ENCODE results near the gene TIAM1.

TIAM1 gene

GRCh38 chr21:31258073-31258472 is 86.0 kb downstream of the TIAM1 start:
- intact Hi-C loops (cut with micrococcal nuclease) = no loop called here
- peaks cover 32% of the 10 kb centered on the region for H3K4me1 Mint-ChIP-seq (ENCODE audit: low read depth)
- no peaks in the 10 kb centered on the region for H3K27me3 Mint-ChIP-seq
- no peaks in the 10 kb centered on the region for H3K9me3 Mint-ChIP-seq
- peaks cover 80% of the 10 kb centered on the region for H3K36me3 Mint-ChIP-seq (ENCODE audit: low read depth)
- H3K4me3 Mint-ChIP-seq = no peak overlapping the region
- H3K27ac Mint-ChIP-seq = no peak overlapping the region

- Mint-ChIP-seq H3K27ac (no peak overlapping the region), H3K36me3 (ENCODE audit: low read depth) (peaks cover 74% of the 10 kb centered on the region), H3K4me3 (no peak overlapping the region), H3K4me1 (ENCODE audit: low read depth) (peaks cover 30% of the 10 kb centered on the region), H3K27me3 (no peaks in the 10 kb centered on the region), H3K9me3 (no peaks in the 10 kb centered on the region)
- intact Hi-C loops (cut with micrococcal nuclease) = no loop called here
Observed at GRCh38 chr21:31257265-31257664, 86.8 kb downstream of the TIAM1 start.

GRCh38 chr21:31255896-31256295 is 88.2 kb downstream of the TIAM1 start:
- intact Hi-C loops (cut with micrococcal nuclease) = no loop called here
- Mint-ChIP-seq H3K4me1 (ENCODE audit: low read depth) (peaks cover 24% of the 10 kb centered on the region), H3K36me3 (ENCODE audit: low read depth) (peaks cover 75% of the 10 kb centered on the region)

GRCh38 chr21:31255036-31255435 is 89.0 kb downstream of the TIAM1 start:
- peaks cover 78% of the 10 kb centered on the region for H3K36me3 Mint-ChIP-seq (ENCODE audit: low read depth)
- peaks cover 24% of the 10 kb centered on the region for H3K4me1 Mint-ChIP-seq (ENCODE audit: low read depth)
- intact Hi-C loops (cut with micrococcal nuclease) = no loop called here
- H3K27me3 Mint-ChIP-seq = no peaks in the 10 kb centered on the region
- H3K27ac Mint-ChIP-seq = no peak overlapping the region
- no peaks in the 10 kb centered on the region for H3K9me3 Mint-ChIP-seq
- H3K4me3 Mint-ChIP-seq = no peak overlapping the region

More at GRCh38 chr21:31255896-31256295, 88.2 kb downstream of the TIAM1 start:
- H3K9me3 Mint-ChIP-seq = no peaks in the 10 kb centered on the region
- no peaks in the 10 kb centered on the region for H3K27me3 Mint-ChIP-seq
- no peak overlapping the region for H3K27ac Mint-ChIP-seq
- no peak overlapping the region for H3K4me3 Mint-ChIP-seq

GRCh38 chr21:31254131-31254530 is 89.9 kb downstream of the TIAM1 start:
- no peak overlapping the region for H3K27ac Mint-ChIP-seq
- H3K4me3 Mint-ChIP-seq = no peak overlapping the region
- H3K9me3 Mint-ChIP-seq = no peaks in the 10 kb centered on the region
- H3K4me1 Mint-ChIP-seq (ENCODE audit: low read depth) = peaks cover 24% of the 10 kb centered on the region
- no peaks in the 10 kb centered on the region for H3K27me3 Mint-ChIP-seq
- H3K36me3 Mint-ChIP-seq (ENCODE audit: low read depth) = peaks cover 78% of the 10 kb centered on the region
- intact Hi-C loops (cut with micrococcal nuclease) = no loop called here

- intact Hi-C loops (cut with micrococcal nuclease) = no loop called here
- Mint-ChIP-seq H3K36me3 (ENCODE audit: low read depth) (peaks cover 79% of the 10 kb centered on the region), H3K27ac (no peak overlapping the region), H3K4me3 (no peak overlapping the region), H3K9me3 (no peaks in the 10 kb centered on the region), H3K27me3 (no peaks in the 10 kb centered on the region), H3K4me1 (ENCODE audit: low read depth) (peaks cover 24% of the 10 kb centered on the region)
Observed at GRCh38 chr21:31253684-31254083, 90.4 kb downstream of the TIAM1 start.

GRCh38 chr21:31252611-31253010 is 91.5 kb downstream of the TIAM1 start:
- intact Hi-C loops (cut with micrococcal nuclease) = no loop called here
- no peaks in the 10 kb centered on the region for H3K9me3 Mint-ChIP-seq
- H3K27me3 Mint-ChIP-seq = no peaks in the 10 kb centered on the region
- H3K4me3 Mint-ChIP-seq = no peak overlapping the region
- no peak overlapping the region for H3K27ac Mint-ChIP-seq
- H3K4me1 Mint-ChIP-seq (ENCODE audit: low read depth) = peaks cover 17% of the 10 kb centered on the region
- peaks cover 82% of the 10 kb centered on the region for H3K36me3 Mint-ChIP-seq (ENCODE audit: low read depth)

GRCh38 chr21:31252091-31252490 is 92.0 kb downstream of the TIAM1 start:
- H3K27me3 Mint-ChIP-seq = no peaks in the 10 kb centered on the region
- H3K36me3 Mint-ChIP-seq (ENCODE audit: low read depth) = peaks cover 82% of the 10 kb centered on the region
- H3K27ac Mint-ChIP-seq = no peak overlapping the region
- H3K4me1 Mint-ChIP-seq (ENCODE audit: low read depth) = peaks cover 13% of the 10 kb centered on the region
- no peaks in the 10 kb centered on the region for H3K9me3 Mint-ChIP-seq
- intact Hi-C loops (cut with micrococcal nuclease) = no loop called here
- no peak overlapping the region for H3K4me3 Mint-ChIP-seq

DNA sequence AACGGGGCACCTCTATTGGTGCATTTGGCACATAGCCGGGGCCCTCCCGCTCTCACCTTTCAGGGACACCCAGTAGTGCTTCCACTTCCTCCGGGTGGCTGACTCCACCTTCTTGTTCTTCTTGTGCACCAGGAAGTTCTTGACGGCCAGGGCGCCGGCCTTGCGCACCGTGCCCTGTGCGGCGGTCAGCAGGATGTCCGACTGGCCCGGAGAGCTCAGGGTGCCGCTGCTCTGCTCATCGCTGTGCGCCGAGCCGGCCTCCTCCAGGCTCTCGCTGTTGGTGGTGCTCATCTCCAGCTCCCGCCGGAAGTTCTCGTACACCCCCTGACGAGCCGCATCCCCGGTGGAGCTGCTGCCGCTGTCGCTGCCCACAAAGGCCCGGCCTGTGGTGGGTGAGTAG is 92.4 kb downstream of the TIAM1 start:
- no peak overlapping the region for H3K4me3 Mint-ChIP-seq
- no peaks in the 10 kb centered on the region for H3K27me3 Mint-ChIP-seq
- H3K36me3 Mint-ChIP-seq (ENCODE audit: low read depth) = peaks cover 83% of the 10 kb centered on the region
- no peak overlapping the region for H3K27ac Mint-ChIP-seq
- intact Hi-C loops (cut with micrococcal nuclease) = no loop called here
- H3K4me1 Mint-ChIP-seq (ENCODE audit: low read depth) = peaks cover 13% of the 10 kb centered on the region
- H3K9me3 Mint-ChIP-seq = no peaks in the 10 kb centered on the region

- H3K4me3 Mint-ChIP-seq = no peak overlapping the region
- no peaks in the 10 kb centered on the region for H3K27me3 Mint-ChIP-seq
- peaks cover 10% of the 10 kb centered on the region for H3K9me3 Mint-ChIP-seq
- no peak overlapping the region for H3K27ac Mint-ChIP-seq
- intact Hi-C loops (cut with micrococcal nuclease) = no loop called here
- H3K4me1 Mint-ChIP-seq (ENCODE audit: low read depth) = peaks cover 9% of the 10 kb centered on the region
- peaks cover 88% of the 10 kb centered on the region for H3K36me3 Mint-ChIP-seq (ENCODE audit: low read depth)
Observed at GRCh38 chr21:31248598-31248997, 95.5 kb downstream of the TIAM1 start.

DNA sequence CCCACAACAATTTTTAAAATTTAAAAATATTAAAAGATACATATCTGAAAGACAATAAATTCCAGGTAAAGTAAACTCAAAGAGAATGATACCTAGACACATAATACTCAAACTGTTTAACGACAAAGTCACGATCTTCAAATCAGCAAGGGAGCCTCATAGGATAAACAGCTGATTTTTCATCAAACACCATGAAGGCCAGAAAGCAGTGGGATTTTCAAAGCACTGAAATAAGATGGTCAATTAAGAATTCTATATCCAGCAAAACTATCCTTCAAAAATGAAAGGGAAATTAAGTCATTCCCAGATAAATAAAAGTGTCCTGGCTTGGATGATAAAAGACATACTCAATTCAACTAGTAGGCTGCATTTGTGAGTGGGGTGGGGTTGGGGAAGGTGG is 100.5 kb downstream of the TIAM1 start:
- Mint-ChIP-seq H3K4me1 (ENCODE audit: low read depth) (peaks cover 9% of the 10 kb centered on the region), H3K27ac (no peak overlapping the region), H3K27me3 (no peaks in the 10 kb centered on the region), H3K9me3 (peaks cover 33% of the 10 kb centered on the region), H3K36me3 (ENCODE audit: low read depth) (peaks cover 97% of the 10 kb centered on the region), H3K4me3 (no peak overlapping the region)
- intact Hi-C loops (cut with micrococcal nuclease) = no loop called here

- no peak overlapping the region for H3K4me3 Mint-ChIP-seq
- H3K36me3 Mint-ChIP-seq (ENCODE audit: low read depth) = peaks cover 93% of the 10 kb centered on the region
- peaks cover 12% of the 10 kb centered on the region for H3K4me1 Mint-ChIP-seq (ENCODE audit: low read depth)
- no peak overlapping the region for H3K27ac Mint-ChIP-seq
- H3K27me3 Mint-ChIP-seq = no peaks in the 10 kb centered on the region
- H3K9me3 Mint-ChIP-seq = peaks cover 15% of the 10 kb centered on the region
- intact Hi-C loops (cut with micrococcal nuclease) = no loop called here
Observed at GRCh38 chr21:31236528-31236927, 107.5 kb downstream of the TIAM1 start.

DNA sequence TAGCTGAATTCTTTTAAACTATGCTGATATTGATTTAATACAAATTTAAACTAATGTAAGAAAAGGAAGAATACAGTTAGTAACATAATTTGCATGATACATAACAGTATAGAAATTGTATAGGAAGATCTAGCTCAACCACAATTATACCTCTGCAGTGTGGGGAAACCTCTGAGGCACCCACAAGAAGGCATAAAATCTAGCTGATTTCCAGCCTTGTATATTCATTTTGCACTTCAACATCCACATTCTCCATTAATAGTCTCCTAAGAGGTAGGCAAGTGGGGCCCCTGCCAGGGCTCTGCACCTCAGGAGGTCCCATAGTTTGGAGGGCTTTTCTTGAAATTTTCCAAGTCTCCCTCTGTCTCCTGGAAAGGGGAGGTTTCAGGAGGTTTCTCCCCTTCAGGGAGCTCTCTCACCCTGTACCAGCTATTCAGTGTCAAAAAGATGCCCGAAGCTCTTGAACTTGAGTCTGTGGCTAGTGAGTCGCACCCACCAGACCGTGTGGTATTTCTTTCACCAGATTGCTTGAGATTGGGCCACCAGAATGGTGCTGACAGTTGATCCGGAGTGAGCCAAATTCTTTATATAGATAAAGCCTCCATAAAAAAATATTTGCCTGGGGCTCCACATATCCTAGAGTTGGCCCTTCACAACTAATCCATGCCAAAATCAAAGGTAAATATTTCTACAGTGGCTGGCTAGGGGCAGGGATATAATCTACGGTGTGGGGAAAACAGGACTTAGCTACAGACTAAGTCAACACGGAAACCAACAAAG is 108.2 kb downstream of the TIAM1 start:
- Mint-ChIP-seq H3K4me1 (ENCODE audit: low read depth) (peaks cover 12% of the 10 kb centered on the region), H3K9me3 (peaks cover 10% of the 10 kb centered on the region), H3K27ac (no peak overlapping the region)

DNA sequence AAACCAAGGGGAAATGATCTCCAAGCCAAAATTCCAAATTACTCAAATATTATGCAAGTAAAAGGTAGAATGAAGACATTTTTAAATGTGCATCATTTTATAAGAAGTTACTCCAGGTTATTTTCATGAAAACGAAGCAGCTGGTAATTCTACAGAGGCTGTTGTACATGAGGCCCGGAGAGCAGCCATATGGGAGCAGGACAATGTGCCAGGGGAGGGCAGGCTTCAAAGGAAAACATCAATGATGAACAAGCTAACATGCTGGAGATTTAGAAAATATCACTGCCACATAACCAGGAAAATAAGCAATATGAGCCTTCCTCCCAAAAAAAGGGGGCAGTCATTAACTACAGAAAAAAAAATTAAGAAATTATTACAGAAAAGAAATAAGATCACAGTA is 109.1 kb downstream of the TIAM1 start:
- intact Hi-C loops (cut with micrococcal nuclease) = no loop called here
- H3K27ac Mint-ChIP-seq = no peak overlapping the region
- H3K27me3 Mint-ChIP-seq = no peaks in the 10 kb centered on the region
- H3K9me3 Mint-ChIP-seq = peaks cover under 1% of the 10 kb centered on the region
- peaks cover 92% of the 10 kb centered on the region for H3K36me3 Mint-ChIP-seq (ENCODE audit: low read depth)
- H3K4me3 Mint-ChIP-seq = no peak overlapping the region
- H3K4me1 Mint-ChIP-seq (ENCODE audit: low read depth) = peaks cover 12% of the 10 kb centered on the region

More for the DNA sequence above, 108.2 kb downstream of the TIAM1 start:
- Mint-ChIP-seq H3K4me3 (no peak overlapping the region), H3K36me3 (ENCODE audit: low read depth) (peaks cover 93% of the 10 kb centered on the region), H3K27me3 (no peaks in the 10 kb centered on the region)
- intact Hi-C loops (cut with micrococcal nuclease) = no loop called here

DNA sequence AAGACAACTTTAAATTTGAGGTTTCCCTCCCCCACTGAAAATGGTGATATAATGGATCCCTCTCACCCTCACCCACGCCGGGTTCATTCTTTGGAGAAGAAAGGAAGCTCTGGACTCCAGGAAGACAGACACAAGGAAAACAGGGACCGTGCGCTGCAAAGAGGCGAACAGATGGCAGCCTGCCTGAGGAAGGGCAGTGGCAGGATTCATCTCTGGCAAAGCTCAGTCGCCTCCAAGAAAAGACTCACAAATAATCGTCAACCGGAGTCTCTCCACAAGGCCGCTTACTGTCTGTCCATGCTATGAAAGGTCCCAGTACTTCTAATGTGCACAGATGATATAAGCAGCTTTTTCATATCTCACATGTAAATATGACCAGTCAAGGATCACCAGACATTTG is 110.3 kb downstream of the TIAM1 start:
- H3K9me3 Mint-ChIP-seq = no peaks in the 10 kb centered on the region
- H3K4me3 Mint-ChIP-seq = no peak overlapping the region
- intact Hi-C loops (cut with micrococcal nuclease) = no loop called here
- peaks cover 16% of the 10 kb centered on the region for H3K4me1 Mint-ChIP-seq (ENCODE audit: low read depth)
- H3K27me3 Mint-ChIP-seq = no peaks in the 10 kb centered on the region
- no peak overlapping the region for H3K27ac Mint-ChIP-seq
- peaks cover 94% of the 10 kb centered on the region for H3K36me3 Mint-ChIP-seq (ENCODE audit: low read depth)
